Measurements from ENCODE around the gene ADORA1. TPM values are rescaled to one million over a fixed set of nuclear protein-coding genes. Genes with fewer than 3 reads are reported as not detected.

Gene ADORA1
- total RNA-seq, 1 experiment from 2014 or later: 1.2 TPM

GRCh38 chr1:203104789-203105390, 22.6 kb upstream of the ADORA1 start:
- intact Hi-C loops (cut with micrococcal nuclease; ENCODE audit: unreplicated experiment): no loop called here
- no TSS peak for BruUV-seq (replicated peaks)
- no peak overlapping the region for H3K4me3 ChIP-seq (ENCODE audit: low read depth, low read length, poor library complexity, severe bottlenecking)
- H3K36me3 ChIP-seq (ENCODE audit: insufficient read depth, low read length, poor library complexity, severe bottlenecking): no peaks in the 10 kb centered on the region
- peaks cover 4% of the 10 kb centered on the region for H3K9me3 ChIP-seq (ENCODE audit: low read depth, low read length, poor library complexity, severe bottlenecking)
- no peaks in the 10 kb centered on the region for H3K4me1 ChIP-seq (ENCODE audit: insufficient read depth, low read length, poor library complexity, severe bottlenecking)
- ChIA-PET CTCF (interaction anchor here (0.6 kb wide), 1 partner anchor 21 kb away, joined by 3 read pairs; no protein-coding TSS in a partner anchor), POLR2A (ENCODE audit: low non-redundant PET) (no interaction called here)
- DNase-seq (ENCODE audit: low spot score): no peak
- no peak for TF ChIP-seq CTCF (conservative IDR thresholded peaks at IDR 0.05; ENCODE audit: low read depth, low read length)
- no peak for TF ChIP-seq EZH2 (IDR thresholded peaks at IDR 0.05; ENCODE audit: borderline replicate concordance, low read depth, low read length, poor library complexity, severe bottlenecking)
- peaks cover 39% of the 10 kb centered on the region for H3K27me3 ChIP-seq (replicated peaks; ENCODE audit: insufficient read depth, low read depth, low read length, poor library complexity)
- H3K27ac ChIP-seq (ENCODE audit: low read depth, low read length, poor library complexity, severe bottlenecking): no peak overlapping the region

GRCh38 chr1:203112475-203112874, 15.1 kb upstream of the ADORA1 start:
- no TSS peak for BruUV-seq (replicated peaks)
- peaks cover 76% of the 10 kb centered on the region for H3K27me3 ChIP-seq (replicated peaks; ENCODE audit: insufficient read depth, low read depth, low read length, poor library complexity)
- ChIA-PET POLR2A (ENCODE audit: low non-redundant PET) (no interaction called here), CTCF (no interaction called here)
- intact Hi-C loops (cut with micrococcal nuclease; ENCODE audit: unreplicated experiment): no loop called here
- no peak for TF ChIP-seq CTCF (conservative IDR thresholded peaks at IDR 0.05; ENCODE audit: low read depth, low read length)
- no peak for TF ChIP-seq EZH2 (IDR thresholded peaks at IDR 0.05; ENCODE audit: borderline replicate concordance, low read depth, low read length, poor library complexity, severe bottlenecking)
- no peaks in the 10 kb centered on the region for H3K36me3 ChIP-seq (ENCODE audit: insufficient read depth, low read length, poor library complexity, severe bottlenecking)
- H3K4me3 ChIP-seq (ENCODE audit: low read depth, low read length, poor library complexity, severe bottlenecking): no peak overlapping the region
- no peaks in the 10 kb centered on the region for H3K9me3 ChIP-seq (ENCODE audit: low read depth, low read length, poor library complexity, severe bottlenecking)
- no peak for DNase-seq (ENCODE audit: low spot score)
- no peaks in the 10 kb centered on the region for H3K4me1 ChIP-seq (ENCODE audit: insufficient read depth, low read length, poor library complexity, severe bottlenecking)
- no peak overlapping the region for H3K27ac ChIP-seq (ENCODE audit: low read depth, low read length, poor library complexity, severe bottlenecking)

- ChIA-PET CTCF (no interaction called here), POLR2A (ENCODE audit: low non-redundant PET) (no interaction called here)
- no TSS peak for BruUV-seq (replicated peaks)
- H3K4me1 ChIP-seq (ENCODE audit: insufficient read depth, low read length, poor library complexity, severe bottlenecking): peaks cover 2% of the 10 kb centered on the region
- H3K36me3 ChIP-seq (ENCODE audit: insufficient read depth, low read length, poor library complexity, severe bottlenecking): no peaks in the 10 kb centered on the region
- intact Hi-C loops (cut with micrococcal nuclease; ENCODE audit: unreplicated experiment): no loop called here
- no peaks in the 10 kb centered on the region for H3K9me3 ChIP-seq (ENCODE audit: low read depth, low read length, poor library complexity, severe bottlenecking)
- TF ChIP-seq EZH2 (IDR thresholded peaks at IDR 0.05; ENCODE audit: borderline replicate concordance, low read depth, low read length, poor library complexity, severe bottlenecking) (no peak), CTCF (conservative IDR thresholded peaks at IDR 0.05; ENCODE audit: low read depth, low read length) (no peak)
- peaks cover 73% of the 10 kb centered on the region for H3K27me3 ChIP-seq (replicated peaks; ENCODE audit: insufficient read depth, low read depth, low read length, poor library complexity)
- no peak overlapping the region for H3K27ac ChIP-seq (ENCODE audit: low read depth, low read length, poor library complexity, severe bottlenecking)
- no peak for DNase-seq (ENCODE audit: low spot score)
- no peak overlapping the region for H3K4me3 ChIP-seq (ENCODE audit: low read depth, low read length, poor library complexity, severe bottlenecking)
Observed at GRCh38 chr1:203113308-203113707, 14.2 kb upstream of the ADORA1 start.
